Ureter (tissue), 1 donor: ENCODE data around the gene P2RX7. TPM values are rescaled to one million over a fixed set of nuclear protein-coding genes. Genes with fewer than 3 reads are reported as not detected.
A peak's percentile ranks its signal among the peaks of the same experiment; 100 is the strongest.

Experiments used
- DNase-seq: peaks from one replicate; pipeline ENCODE4 v3.0.0-alpha.2; 2020; ENCODE audit warnings: low spot score
- total RNA-seq: library from RNA; stranded (reverse); gene quantifications from one replicate; pipeline ENCODE4 v1.2.4, GENCODE V29; 2023
- donor health status: DM: yes; HTN: yes; CAD: no.

The P2RX7 gene
- 1.8 TPM for total RNA-seq

GRCh38 chr12:121132601-121133481 is at the start of gene P2RX7:
Gene P2RX7, plus strand, starts transcription at chr12:121132876. Its CDS starts 95 bp downstream, at chr12:121132971.
- peak; percentile 74 for DNase-seq

GRCh38 chr12:121084229-121084628 is 48.4 kb upstream of the P2RX7 start:
- DNase-seq, result no peak

- DNase-seq, result no peak
These were observed 47.6 kb upstream of the P2RX7 start for GRCh38 chr12:121085069-121085468.

- DNase-seq, result no peak
These were observed 46.9 kb upstream of the P2RX7 start for GRCh38 chr12:121085506-121086353.

GRCh38 chr12:121086781-121087295 is 45.8 kb upstream of the P2RX7 start:
- no peak for DNase-seq

- DNase-seq, result no peak
These were observed 45.0 kb upstream of the P2RX7 start for GRCh38 chr12:121087467-121088194.

GRCh38 chr12:121088195-121088585 is 44.5 kb upstream of the P2RX7 start:
- DNase-seq, result no peak

GRCh38 chr12:121089031-121089812 is 43.5 kb upstream of the P2RX7 start:
- no peak for DNase-seq

- DNase-seq, result no peak
These were observed 42.8 kb upstream of the P2RX7 start for GRCh38 chr12:121089813-121090430.

- no peak for DNase-seq
These were observed 41.8 kb upstream of the P2RX7 start for GRCh38 chr12:121090586-121091514.

- no peak for DNase-seq
These were observed 40.6 kb upstream of the P2RX7 start for GRCh38 chr12:121092034-121092433.

- DNase-seq, result no peak
These were observed 39.2 kb upstream of the P2RX7 start for GRCh38 chr12:121093487-121093891.

GRCh38 chr12:121095544-121096198 is 37.0 kb upstream of the P2RX7 start:
- DNase-seq, result peak; percentile 70

- DNase-seq, result no peak
These were observed 36.4 kb upstream of the P2RX7 start for GRCh38 chr12:121096199-121096798.

- no peak for DNase-seq
These were observed 32.9 kb upstream of the P2RX7 start for GRCh38 chr12:121099779-121100178.

- no peak for DNase-seq
These were observed 30.4 kb upstream of the P2RX7 start for GRCh38 chr12:121102307-121102706.

GRCh38 chr12:121107681-121108080 is 25.0 kb upstream of the P2RX7 start:
- no peak for DNase-seq

GRCh38 chr12:121108492-121108891 is 24.2 kb upstream of the P2RX7 start:
- DNase-seq, result no peak
